Epidermal melanocyte (primary cell): ENCODE measurements around the gene MTERF4.

Experiments
- DNase-seq: peaks from one replicate; pipeline ENCODE4 v3.0.0; 2011; ENCODE audit warnings: low spot score; ENCODE audit not compliant: insufficient read length

Gene MTERF4

DNA sequence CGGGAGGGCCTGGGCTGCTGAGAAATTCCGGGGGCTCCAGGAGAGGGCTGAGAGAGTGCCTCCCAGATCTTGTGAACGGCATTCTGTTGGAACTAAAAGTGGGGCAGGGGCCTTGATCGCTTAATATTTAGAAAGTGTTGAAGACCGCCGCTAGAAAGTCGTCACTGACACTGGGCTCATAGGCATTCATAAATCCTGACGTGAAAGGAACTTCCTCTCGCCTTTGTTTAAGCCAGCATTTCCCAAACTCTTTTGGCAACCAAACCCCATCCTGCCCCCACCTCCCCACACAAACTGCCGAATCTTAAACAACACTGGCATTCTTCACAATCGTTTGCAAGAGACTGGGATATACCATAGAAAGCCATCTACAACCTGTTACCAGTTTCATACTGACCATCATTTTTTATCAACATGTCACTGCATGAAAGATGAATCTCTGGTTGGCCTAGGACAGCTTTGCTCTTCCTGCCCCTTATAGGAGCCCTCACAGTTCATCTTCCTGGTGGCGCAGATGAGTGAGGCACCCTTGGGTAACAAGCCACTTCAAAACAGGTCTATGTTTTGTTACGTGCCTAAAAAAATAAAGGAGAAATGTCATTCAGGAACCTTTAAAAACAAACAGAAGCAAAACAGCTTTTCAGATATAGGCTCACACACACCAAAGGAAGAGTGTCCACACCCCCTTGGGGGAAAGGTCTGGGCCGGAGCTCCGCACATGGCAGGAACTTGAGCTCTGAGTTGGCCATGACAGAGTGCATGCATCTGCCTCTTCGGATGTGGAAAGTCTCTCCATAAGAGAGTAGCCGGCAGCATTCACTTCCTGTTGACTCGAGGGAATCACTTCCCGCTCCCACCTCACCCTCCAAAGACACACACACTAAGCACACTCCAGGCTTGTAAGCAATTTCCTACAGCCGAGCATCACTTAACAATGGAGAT lies 13.0 kb downstream of the MTERF4 start:
- DNase-seq = no peak

- no peak for DNase-seq
Measured at GRCh38 chr2:241088376-241088775, 13.7 kb downstream of the MTERF4 start.

DNA sequence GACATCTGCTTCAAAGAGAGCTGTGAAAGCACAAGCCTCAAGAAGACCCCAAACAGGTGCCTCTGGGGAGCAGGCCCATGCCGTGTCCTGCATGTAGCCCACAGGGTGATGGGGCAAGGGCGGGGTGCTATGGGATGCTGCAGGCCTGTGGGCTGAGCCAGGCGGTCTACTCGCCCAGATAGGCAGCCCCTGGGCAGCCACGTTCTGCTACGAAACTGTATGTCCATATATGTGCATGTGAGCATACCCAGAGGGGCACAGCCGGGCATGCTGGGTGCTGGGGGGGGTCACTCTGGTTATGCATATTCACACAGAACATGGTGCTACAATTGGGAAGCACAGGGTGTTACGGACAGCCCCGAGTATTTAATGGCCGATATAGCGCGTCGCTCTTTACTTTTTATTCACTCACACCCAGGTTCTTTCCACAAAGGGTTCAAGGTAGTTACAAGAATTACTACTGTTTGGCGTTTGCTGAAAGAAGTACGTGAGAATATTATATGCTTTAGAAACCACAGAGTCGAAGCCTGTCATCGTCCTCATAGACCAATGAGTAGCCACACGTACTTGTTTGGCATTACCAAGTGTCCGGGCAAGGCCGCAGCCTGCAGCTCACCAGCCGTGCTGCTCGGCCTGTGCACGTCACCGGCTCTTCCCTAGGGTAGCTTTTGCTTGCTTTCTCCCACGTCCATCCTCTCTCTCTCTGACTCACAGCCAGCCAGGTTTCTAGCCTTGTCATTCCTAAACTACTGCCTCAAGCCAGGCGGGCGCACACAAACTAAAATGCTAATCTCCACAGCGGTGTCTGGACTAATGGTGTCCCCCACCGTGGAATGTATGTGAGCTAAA lies 14.4 kb downstream of the MTERF4 start:
- DNase-seq = no peak

GRCh38 chr2:241084856-241085444 lies 17.1 kb downstream of the MTERF4 start:
- DNase-seq = no peak

- no peak for DNase-seq
Measured at GRCh38 chr2:241083091-241083415, 19.0 kb downstream of the MTERF4 start.

GRCh38 chr2:241082341-241083090 lies 19.6 kb downstream of the MTERF4 start:
- no peak for DNase-seq

- DNase-seq = no peak
Measured at GRCh38 chr2:241081643-241082340, 20.3 kb downstream of the MTERF4 start.

DNA sequence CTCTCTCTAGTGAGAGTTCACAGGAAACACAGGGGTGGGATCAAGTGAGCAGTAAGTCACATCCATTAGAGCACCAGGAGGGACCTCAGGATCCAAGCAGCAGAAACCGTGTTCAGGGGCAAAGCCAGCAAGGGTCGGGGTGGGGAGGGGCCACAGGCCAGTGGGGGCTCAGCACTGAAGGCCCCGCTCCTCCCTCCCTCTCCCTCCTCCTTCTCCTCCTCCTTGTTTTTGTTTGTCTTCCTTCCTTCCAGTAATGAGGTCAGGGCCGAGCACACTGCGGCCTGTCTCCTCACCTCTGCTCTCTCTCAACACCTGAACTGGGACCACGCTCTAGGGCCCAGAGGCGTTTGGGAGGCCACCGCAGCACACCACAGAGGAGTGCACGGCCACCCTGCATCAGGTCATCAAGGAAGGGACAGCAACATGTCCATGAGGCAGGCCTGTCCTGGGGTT lies 20.9 kb downstream of the MTERF4 start:
- DNase-seq = no peak

GRCh38 chr2:241080405-241081189 lies 21.5 kb downstream of the MTERF4 start:
- DNase-seq = no peak

DNA sequence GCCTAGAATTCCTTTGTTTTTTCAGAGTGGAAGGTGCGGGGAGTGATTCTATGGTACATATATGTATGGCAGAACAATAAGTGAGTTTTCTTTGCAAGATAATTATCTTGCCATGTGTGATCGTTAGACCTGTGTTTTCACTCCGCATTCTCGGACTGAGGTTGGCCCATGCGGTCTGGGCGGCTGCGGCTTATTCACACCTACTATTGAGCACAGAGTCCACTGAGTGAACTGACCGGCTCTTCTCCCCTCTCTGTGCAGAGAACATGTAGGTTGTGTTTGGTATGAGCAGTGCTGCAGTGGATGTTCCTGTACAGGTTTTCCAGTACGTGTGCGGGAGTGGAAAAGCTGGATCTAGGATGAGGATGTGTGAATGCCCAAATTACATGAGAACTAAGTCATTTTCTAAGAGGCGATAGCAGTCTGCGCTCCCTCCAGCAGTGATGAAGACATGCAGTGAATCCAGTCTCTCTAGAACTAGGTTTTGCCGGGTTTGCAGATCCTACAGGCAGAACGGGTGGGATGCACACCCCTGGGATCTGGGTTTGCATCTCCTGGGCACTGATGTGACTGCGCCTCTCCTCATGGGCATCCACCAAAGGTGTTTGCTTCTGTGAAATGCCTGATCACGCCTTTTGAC lies 27.1 kb downstream of the MTERF4 start:
- DNase-seq = no peak

- DNase-seq = no peak
Measured at GRCh38 chr2:241074065-241074818, 27.8 kb downstream of the MTERF4 start.

DNA sequence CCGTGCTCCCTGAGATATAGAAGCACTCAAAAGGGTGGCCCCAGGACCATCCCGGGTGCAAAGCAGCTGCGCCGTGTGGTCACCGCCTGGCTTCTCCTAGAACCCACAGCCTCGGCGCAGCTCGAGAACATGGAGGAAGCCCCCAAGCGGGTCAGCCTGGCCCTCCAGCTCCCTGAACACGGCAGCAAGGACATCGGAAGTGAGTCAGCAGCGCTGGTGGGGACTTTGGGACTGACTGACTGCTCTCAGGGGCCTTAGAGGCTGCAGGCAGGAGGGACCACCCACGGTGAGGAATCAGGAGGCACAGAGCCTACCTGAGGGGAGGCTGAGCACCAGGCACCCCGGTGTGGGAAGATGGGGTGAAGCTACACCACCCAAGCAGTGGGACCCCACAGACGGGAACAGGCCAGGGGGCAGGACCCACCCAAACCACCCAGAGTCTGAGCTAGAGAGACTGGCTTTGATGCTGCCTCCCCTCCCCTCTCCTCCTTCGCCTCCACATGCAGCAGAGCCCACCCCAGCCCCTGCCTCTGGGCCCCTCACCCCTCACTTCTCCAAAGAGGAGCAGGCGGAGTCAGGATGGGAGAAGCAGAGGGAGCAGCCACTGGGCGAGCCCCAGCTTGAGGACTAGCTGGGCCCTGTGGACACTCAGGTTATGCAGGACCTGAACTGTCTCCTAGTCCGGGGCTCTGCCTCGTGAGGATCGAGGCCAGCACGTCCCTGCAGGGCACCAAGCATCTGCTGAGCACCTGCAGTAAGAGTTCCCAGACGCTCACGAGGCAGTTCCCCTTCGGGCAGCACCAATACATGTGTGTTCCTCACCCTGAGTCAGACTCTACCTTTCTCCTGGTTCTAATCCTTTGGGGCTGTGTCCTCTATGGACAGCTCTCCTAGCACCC lies 28.7 kb downstream of the MTERF4 start:
- DNase-seq = no peak

DNA sequence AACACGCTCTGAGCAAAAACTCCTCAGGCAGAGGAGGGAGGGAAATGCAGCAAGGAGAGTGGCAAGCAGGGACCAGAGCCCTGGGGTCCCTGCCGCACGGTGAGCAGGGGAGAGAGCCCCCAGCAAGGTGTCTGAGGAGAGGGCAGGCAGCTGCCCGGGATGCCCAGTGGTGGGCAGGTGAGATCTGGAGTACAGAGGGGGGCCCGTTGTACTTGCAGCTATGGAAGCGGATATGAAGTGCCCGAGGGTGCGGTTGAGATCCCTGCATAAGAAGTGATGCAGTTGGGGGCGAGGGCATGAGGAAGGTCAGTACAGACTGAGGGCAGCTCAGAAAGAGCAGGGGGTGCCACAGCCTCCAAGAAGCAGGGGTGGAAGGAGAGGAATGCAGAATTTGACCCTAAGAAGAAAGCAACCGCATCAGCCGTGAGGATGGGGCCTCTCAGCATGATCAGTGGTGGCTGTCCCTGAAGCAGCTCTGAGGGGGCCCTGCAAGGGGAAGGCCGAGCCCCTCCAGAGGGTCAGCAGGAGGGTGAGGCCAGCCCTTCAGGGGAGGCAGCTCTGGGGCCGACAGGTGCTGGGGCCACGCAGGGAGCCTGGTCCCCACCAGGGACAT lies 29.4 kb downstream of the MTERF4 start:
- no peak for DNase-seq

DNA sequence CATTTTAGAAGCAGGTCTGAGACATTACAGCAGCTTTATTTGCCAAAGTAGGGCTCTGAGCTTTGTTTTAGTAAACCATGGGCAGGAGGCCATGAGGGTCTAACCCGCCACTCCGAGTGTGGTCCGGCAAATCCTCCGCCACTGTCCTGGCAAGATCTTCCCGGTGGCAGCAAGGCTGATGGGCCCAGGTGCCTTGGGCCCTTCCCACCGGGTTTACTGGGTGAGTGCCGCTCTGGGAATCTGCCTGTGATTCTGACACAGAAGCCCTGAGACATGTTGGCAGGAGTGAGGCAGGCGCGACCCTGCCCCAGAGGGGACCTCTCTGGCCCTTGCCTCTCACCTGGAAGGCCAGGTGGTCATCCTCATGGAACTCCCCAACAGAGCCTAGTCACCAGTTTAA lies 29.9 kb downstream of the MTERF4 start:
- DNase-seq = no peak

DNA sequence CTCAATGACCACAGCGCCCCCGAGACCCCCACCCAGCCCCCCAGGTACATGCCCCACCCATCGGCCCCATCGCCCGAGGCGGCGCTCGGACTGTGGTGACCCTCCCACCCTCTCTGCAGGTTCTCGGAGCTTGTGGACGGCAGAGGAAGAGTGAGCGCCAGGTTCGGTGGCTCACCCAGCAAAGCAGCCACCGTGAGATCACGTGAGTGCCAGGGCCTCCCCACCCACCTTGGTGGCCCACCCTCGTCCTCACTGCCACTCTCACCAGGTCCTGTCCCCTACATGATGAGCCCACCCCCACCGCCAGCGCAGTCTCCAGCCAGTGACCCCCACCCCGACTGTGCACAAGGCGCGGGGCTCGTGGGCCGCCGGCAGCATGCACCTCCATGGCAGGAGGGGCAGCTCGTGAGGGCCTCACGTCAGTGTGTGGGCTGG lies 30.4 kb downstream of the MTERF4 start:
- DNase-seq = no peak

DNA sequence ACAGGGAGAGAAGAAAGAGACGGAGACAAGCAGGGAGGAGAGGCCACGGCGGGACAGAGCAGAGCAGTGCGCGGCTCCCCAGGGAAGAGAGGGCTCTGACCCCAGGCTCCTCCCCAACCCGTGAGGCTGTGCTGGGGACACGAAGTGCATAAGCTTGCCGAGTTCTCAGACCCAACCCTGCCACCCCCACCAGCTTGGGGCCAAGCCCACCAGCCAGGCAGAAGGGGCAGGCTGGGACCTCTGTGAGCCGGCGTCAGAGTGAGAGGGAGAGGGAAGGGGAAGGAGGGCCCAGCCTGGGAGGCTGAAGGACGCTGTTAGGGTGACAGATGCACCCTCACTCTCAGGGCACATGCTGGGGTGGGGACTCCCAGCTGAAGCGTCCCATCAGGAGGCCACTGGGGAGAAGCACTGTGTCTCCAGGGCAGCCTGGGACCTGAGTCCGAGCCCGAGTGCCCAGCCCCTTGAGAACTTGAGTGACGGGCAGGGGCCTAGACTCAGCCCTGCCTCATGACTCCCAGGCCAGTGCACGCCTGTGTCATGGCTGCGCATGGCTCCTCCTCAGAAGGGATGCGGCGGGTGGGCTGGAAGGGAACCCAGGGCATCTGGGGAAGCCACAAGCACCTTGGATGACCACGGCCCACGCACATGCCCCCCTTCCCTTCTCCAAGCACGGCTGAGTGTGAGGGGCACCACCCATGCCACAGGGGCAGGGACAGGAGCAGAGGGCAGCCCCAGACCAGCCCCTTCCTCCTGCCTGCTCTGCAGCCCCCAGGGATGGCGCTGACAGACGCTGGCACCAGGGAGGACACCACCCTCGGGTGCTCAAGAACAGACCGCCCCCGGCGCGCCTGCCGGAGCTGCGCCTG lies 31.0 kb downstream of the MTERF4 start:
- DNase-seq = no peak
